Stimulated activated CD8-positive, alpha-beta memory T cell treated with anti-CD3 and anti-CD28 coated beads, Interleukin-4, amount 100 ng/mL, for 48 hours (primary cell): ENCODE measurements around the gene DAAM2.

Source experiments
- DNase-seq: peaks from one replicate; pipeline ENCODE4 v3.0.0-alpha.2; 2020

DAAM2 gene

DNA sequence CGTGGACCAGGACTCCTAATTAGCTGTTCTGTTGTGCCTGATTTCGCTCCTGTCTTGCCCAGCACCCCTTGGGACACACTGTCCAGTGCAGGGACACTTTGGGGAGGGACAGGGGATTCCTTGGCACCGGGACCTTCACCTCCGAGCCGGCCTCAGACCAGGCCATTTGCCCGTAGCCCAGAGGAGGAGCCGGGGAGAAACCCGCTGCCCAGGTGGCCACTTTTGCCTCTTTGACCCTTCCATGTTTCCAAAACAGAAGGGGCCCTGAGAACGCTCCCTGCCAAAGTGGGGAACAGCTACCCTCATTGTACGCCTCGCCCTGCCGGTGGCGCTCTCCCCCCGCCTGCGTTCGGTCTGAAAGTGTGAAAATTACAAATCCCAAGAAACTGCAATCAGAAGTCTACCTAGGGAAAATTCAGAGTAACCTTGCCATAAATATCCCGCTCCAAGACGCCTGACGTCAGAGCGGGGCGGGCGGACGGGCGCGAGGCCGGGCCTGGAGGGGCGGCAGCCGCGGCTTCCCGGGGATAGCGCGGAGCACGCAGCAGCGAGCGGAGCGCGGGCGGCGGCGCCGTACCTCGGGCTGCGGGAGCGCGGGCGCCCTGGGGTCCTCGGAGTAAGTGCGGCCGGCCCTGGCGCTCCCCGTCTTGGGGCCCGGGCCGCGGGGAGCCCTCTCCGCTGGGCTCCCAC lies at the start of gene DAAM2:
Gene DAAM2 (plus strand): TSS at position 527 of the 690 bp plus-strand sequence. CDS start 63,927 bp downstream, outside the sequence.
- DNase-seq = no peak

DNA sequence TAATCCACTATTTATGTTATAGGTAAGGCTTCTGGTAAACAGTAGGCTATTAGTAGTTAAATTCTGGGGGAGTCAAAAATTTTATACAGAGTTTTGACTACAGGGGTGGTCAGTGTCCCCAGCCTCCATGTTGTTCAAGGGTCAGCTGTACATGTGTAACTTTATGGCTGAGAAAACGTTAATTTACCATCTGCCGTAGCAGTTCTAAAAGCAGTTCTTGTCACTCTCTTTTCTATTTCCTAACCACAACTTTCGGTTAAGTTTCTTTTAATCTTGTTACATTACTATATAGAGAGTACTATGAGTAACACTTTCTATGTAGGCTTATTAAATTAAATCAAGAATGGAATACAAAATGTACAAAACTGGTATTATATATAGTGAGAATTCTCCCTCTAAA lies 45.4 kb upstream of the DAAM2 start:
- DNase-seq = no peak

DNA sequence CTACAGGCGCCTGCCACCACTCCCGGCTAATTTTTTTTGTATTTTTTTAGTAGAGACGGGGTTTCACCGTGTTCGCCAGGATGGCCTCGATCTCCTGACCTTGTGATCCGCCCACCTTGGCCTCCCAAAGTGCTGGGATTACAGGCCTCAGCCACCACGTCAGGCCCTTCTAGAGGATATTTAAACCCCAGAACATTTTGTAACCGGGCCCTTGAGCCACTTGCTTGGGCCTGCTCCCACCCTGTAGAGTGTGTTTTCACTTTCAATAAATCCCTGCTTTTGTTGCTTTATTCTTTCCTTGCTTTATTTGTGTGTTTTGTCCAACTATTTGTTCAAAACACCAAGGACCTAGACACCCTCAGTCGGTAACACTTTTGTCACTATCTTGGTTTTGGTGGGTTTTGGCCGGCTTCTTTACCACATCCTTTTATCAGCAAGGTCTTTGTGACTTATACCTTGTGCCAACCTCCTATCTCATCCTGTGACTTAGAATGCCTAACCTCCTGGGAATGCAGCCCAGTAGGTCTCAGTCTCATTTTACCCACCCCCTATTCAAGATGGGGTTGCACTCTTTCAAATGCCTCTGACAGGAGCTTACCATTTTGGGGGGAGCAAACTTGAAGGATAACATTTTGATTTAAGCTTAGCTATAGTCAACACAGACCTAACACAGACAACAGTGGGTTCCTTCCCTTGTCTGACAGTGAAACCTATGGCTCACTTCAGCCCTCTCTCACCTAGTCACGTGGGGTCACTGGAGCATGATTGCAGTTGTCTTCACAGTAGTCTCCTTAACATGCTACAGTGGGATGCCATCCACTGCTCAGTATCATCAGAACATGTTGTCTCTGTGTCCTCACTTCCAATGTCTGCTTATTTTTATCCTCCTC lies 39.1 kb upstream of the DAAM2 start:
- DNase-seq = no peak

DNA sequence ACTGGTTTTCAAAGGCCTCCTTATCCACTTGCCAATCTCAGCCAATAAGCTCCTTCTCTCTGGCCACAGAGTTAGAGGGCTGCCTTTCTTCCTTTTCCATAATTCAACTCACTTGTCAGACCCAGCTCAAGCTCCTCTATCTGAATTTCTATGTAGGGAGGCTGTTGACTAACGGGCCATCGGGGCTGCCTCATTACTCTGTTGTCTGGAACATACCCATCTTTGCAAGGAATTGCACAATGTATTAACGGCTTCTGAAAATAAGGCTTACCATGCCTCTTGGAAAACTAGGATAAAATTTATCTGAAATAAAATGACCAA lies 38.5 kb upstream of the DAAM2 start:
- no peak for DNase-seq

DNA sequence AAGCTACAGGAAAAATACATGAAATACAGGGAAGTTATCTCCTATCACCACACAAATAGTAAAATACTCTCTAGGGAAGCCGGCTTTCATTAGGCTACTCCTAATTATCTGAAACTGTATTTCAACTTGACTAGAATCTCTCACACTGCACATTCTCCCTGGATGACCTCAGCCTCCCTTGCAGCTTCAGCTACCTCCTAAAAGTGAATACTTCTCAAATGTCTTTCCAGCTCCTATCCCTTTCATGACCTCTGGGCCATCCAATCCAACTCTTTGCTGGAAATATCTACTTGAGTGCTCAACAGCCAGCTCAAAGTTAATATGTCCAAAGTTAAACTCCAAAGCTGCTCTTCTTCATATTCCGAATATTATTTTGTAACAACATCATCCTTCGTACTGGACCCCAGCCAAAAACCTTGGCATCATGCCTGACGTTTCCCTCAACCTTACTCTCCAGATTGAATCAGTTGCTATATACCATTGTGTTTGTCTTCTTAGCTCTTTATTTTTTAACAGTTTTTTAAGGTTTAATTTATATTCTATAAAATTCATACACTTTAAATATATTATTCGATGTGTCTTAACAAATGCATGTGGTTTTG lies 37.6 kb upstream of the DAAM2 start:
- DNase-seq = no peak

DNA sequence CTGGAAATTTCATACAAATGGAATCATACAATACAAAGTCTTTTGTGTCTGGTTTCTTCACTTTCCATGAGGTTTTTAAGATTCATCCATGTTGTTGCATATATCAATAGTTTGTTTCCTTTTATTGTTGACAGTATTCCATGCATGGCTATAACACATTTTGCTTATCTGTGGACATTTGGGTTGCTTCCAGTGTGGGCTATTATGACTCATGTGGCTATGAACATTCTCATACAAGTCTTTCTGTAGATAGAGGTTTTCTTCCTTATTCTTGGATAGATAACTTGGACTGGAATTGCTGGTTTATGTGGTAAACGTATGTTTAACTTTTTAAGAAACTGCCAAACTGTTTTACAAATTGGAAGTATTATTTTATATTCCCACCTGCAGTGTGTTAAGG lies 36.9 kb upstream of the DAAM2 start:
- no peak for DNase-seq

DNA sequence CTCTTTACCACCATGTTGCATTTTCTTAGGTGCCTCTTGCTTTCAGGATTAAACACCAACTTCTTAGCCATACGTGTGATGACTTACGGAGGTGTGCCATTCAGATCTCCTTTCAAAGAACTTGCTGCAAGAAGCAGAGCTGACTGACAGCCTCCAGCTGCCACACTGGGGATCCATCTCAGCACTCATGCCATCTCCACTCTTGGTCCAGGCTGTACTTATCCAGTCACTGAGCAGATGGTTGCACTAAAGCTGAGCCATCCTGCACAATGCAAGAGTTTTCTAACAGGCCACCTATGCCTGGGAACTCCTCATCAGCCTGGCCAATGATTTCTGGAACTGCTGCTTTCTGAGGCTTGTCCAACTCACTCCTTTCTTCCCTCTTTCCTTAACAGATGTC lies 35.6 kb upstream of the DAAM2 start:
- no peak for DNase-seq

DNA sequence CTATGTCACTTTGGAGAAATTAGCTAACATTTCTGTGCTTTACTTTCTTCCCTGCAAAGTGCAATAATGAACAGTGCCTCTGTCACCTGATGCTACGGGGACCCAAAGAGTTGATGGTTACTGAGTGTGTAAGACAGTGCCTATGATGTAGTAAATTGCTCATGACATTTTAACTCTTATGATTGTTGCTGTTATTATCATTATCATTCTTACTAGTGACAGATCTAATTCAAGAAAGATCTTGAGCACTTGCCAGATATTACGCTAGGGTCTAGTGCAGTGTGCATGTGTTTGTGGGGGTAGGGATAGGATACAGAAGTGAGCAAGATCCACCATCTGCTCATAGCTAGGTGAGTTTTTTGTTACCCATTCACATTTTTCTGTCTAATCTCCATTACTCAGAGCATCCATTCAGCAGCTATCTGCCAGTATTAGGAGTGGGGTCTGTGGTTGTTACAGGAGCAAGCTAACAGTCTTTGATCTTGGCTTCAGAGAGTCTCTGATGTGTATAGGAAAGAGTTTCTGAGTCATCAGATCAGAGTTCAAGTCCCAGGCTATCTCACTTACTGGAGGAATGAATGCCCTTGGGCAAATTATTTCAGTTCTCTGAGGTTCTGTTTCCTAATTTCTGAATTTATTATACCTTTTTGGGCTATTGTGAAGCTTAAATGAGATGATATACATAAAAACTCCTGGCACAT lies 33.1 kb upstream of the DAAM2 start:
- DNase-seq = no peak

DNA sequence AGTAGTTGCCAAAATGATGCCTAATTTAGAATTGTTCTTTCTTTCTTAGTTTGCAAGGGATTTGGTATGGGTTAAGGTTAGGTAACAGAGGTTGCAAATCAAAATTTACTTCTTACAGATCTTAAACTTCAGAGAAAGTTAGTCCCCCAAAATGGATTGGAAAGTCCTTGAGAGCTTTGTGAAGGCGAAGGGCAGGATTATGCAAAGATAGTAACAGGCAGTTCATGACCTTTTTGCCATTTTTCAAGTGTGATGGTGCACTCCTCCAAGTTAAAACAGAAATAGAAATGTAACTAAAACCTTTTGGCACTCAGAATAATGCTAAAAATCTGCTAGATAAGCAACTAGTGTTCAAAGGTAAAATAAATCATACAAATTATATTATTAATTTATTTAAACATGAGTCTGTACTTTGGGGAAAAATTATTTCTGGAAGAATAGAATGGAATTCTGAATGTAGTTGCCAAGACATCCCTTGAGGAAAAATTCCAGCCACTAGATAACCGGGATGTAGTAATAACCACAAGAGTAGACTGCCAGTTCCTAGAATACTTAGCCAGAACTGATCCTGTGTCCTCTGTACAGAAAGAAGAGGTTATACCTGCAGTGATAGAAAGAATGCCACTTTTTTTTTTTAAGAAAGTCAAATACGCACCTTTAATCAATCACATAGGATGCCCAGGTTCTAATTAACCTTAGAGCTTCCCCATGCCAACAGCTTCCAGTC lies 31.8 kb upstream of the DAAM2 start:
- no peak for DNase-seq

DNA sequence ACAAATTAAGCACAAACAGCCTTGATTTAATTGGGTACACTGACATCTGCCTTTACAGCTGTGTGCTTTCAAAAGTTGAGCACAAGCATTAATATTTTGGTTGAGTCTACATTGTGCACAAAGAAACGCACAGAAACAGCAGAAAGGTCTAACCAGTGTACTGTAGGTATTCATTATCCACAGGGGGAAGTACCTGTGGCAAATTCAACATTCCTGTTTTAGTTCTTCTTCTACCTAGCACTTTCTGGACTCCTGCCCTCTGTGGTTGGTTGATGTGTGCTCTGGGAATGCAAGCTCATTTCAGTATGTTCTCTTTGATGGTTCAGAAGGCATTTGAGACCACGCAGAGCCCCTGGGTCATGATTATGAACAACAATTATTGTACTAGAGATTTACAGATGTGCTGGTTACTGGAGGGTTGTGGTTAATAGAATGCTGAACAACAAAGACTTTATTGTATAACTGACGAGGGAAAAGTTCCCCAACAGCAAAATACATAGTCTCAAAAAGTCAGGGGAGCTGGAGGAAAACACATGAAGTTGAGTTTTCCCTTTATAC lies 26.6 kb upstream of the DAAM2 start:
- DNase-seq = no peak

DNA sequence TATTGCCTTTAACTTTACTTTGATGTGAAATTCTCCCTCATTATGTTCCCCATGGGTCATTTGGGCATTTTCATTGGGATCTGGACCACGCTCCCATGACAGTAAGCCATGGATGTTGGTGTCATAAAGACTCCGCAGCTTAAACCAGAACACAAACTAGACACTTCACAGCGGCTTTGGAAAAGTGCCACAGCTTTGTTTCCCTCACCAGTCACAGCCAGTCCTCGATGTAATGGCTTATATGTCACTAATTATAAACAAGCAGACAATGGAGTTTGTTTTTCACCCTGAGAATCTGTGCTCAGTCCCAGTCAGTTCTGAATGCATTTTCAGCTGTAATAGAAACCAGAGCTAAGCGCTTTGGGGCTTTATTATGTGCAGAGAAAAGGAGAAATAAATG lies 23.2 kb upstream of the DAAM2 start:
- no peak for DNase-seq

DNA sequence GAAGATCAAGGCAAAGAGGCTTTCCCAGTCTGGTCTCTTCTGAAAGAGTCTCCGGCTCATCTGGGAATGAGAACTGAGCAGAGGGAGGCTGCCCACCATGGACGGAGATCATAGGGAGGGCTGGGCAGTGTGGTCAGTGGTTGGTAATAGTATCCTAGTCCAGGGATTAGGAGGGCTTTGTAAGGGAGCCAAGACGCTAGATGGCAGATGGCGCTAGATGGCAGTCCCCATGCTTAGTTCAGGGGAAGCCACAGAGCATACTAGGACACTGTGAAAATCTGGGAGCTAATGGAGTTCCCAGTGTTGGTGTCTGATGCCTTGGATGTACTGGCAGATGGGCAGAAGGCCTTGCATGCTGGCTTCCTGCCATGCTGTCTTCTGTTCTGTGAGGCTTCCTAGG lies 21.7 kb upstream of the DAAM2 start:
- DNase-seq = no peak

DNA sequence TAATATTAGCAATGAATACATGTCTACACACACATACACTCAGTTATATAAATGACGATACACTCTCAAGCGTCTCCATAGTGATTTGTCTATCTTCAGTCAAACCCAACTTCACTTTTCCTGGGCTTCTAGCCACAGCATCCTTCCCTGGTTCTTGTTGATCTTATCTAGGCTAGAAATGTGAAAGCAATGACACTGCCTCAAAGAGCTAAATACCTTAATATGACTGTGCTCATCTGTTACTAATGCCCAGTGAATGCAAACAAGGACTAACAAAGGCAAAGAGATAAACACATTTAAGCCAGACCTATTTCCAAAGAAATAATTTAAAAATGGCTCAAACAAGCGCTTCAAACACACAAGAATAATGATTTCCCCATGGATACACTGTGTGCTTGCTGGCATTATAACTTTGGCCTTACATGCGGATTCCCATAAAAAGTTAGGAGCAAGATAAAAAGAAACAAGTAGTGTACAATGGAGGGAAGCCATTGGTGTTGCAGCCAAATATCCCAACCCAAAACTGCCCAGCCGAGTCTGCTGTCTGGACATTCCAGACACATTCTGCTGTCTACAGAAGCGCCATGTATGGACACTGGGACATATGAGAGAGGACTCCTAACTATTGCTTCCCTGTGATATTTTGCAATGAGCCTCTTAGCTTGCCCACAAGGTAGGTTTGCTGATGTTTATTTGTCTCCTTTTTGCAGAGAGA lies 19.5 kb upstream of the DAAM2 start:
- no peak for DNase-seq

DNA sequence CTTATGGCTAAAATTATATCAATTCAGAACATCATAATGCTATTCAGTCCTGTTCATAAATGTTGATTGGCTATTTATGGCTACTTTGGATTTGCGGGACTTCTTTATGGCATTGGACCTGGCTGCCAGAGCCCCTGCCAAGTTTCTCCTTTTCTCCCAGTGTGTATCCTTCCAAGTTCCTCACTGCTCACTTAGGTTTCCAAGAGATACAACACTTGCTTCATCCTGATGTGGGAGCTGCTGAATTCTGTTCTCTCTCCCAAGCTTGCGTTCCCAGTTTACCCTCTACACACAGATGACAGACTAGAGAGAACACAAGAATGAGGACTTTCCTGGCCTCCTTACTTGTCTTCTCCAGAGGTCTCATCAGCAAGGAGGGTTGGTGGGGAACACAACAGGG lies 18.4 kb upstream of the DAAM2 start:
- DNase-seq = no peak

DNA sequence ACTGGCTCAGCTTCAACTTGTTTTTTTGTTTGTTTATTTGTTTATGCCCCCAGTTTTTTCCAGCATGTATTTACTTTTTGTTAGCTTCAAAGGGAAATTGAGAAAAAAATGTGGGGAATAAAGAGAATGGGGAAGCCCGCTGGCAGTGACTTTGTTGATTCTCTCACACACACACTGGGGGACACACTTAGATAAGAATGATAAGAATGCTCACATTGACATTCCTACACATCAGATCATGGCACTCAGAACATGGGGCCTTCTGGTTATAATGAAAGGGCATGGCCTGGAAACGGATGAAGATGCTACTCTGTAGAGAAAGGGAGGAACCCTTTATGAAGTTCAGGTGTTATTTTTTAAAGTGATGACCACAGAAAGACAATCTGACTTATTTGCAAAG lies 15.6 kb upstream of the DAAM2 start:
- DNase-seq = no peak

DNA sequence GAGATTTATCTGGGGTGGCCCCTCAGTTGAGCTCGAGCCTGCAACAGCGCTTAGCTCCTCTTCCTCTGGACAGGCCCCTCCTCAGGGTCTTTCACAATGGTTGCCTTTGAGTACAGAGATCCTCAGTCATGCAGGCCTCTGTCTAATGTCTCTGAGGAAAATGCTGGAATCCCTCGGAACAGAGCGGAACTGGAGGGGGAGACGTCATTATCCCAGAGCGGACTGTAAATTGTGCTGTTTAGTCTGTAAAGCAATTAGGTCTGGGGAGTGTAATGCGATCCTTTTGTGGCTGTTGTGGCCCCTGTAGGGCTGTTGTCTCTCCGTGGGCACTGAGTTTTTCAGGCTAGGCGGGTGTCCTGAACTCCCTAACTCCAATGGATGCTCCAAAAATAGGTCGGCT lies 15.0 kb upstream of the DAAM2 start:
- no peak for DNase-seq

DNA sequence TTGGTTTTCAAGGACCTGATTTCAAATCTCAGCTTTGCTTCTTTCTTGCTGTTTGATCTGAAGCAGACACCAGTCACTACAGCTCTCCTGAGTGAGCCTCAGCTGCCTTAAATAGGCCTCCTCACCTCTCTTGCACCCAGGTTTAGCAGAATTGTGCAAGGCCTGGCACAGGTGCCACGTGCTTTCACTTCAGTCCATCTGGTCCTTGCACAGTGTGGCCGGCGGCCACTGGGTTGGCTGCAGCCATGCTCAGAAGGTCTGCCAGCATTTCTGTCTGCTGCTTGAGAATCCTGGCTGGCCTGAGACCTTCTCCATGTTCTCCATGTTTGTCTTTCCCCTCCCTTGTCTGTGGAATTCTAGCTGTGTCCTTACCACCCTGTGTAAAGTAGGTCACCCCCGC lies 14.5 kb upstream of the DAAM2 start:
- no peak for DNase-seq

DNA sequence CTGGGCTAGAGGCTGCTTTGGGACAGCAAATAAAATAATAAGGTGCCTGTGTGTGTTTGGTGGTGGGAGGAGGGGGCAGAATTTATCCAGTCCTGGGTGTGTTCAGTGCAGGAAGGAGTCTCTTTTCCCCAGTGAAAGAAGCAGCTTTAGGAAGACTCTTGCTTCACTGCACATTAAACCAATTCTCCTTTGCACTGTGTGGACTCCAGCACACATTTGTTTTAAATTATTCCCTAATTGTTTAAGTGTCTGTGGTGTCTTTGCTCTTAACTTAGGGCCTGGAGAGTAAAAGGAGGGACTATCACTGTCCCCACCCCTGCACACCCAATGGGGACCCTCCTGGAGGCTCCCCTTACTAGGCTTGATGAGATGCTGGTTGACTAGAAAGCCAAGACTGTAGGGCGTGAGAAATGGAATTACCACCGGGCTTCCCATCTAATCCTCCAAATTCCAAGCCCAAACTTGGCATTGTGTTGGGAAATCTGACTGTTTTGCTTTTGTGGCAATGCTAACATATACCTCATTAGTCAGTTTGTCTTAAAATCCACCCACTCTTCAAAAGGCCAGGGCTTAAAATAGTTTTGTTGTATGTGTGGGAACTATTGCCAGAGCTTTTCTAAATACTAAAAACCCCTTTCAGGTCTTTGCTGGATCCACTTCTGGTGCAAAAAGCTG lies 13.5 kb upstream of the DAAM2 start:
- DNase-seq = no peak

DNA sequence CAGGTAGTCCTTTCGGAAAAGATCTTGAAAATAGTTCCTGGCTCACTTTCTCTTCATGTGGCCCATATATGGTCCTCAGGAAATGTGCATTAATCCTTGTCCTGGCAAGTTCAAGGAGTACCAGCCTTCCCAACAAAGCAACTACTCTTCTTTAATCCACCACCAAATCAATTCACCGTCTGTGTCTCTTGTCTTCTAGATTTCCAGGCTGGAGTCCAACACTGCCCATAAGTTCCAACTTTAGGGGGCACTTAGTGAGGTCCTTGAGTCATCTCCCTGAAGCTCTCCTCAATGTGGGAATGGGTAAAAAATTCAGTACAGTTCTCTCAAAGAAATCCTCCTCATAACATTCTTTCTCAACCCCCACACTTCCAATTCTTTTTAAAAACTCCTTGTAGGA lies 6.9 kb upstream of the DAAM2 start:
- DNase-seq = no peak

DNA sequence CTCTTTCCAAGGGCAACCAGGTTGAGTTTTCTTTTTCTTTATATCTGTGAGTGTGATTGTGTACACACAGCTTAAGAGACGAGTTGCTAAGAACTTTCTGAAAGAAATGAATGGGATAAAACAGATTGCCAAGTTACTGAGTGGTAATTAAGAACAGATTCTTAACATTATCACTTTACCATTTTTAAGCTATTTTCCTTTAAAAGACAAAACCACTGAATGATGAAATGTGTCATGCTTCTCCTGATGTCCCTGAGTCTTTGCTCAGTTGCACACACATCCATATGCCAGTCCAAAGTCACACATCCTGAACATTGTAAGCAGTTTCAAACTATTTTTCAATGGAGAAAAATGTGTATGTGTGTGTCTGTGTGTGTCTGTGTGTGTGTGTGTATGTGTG lies 5.5 kb upstream of the DAAM2 start:
- no peak for DNase-seq

DNA sequence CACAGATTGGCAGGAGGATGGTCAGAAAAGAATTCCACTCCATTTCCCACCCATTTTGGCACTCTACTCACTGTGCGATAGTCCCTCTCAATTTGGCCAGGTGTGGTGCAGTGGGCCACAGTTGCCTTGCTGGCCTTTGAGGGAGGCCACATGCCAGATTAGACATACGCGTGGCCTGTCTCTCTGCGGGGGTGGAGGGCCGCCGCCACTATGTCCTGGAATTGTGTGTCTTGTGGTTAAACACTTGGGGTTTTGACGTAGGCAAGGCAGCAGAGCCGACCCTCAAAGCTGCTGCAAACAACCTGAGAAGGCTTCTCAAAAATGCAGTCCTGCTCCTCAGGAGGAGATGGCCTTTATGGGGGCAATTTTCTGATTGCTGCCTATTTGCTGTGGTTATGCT lies 4.9 kb upstream of the DAAM2 start:
- DNase-seq = no peak
